Right atrium auricular region (tissue), 2 donors: Measurements from ENCODE around the gene MAGEF1. TPM values are rescaled to one million over a fixed set of nuclear protein-coding genes. Genes with fewer than 3 reads are reported as not detected.

ENCODE experiments used
- DNase-seq: peaks from one replicate; pipeline ENCODE4 v3.0.0-alpha.2; 2019; ENCODE audit warnings: low spot score
- H3K27ac ChIP-seq, 2 donors: fragments of 200-600 bp; sonication (generic); 1 replicate in 1 of 2; 2 replicates in 1 of 2; pipeline ENCODE4 v1.5.1; 2016 to 2019
- H3K27me3 ChIP-seq, 2 donors: fragments of 200-600 bp; sonication (generic); one replicate each; pipeline versions ENCODE4 v1.5.1 to v1.6.0; 2017 to 2019
- H3K36me3 ChIP-seq: fragments of 200-600 bp; sonication (generic); one replicate; pipeline ENCODE4 v1.5.1; 2016
- H3K4me1 ChIP-seq, 2 donors: fragments of 200-600 bp; sonication (generic); one replicate each; pipeline versions ENCODE4 v1.5.1 to v1.6.0; 2017 to 2019
- H3K4me3 ChIP-seq, 2 donors: fragments of 200-600 bp; sonication (generic); 1 replicate in 1 of 2; 2 replicates in 1 of 2; pipeline ENCODE4 v1.5.1; 2017 to 2019; ENCODE audit warnings: mild to moderate bottlenecking in 1 of 2, moderate library complexity in 1 of 2
- H3K9me3 ChIP-seq, 2 donors: fragments of 200-600 bp; sonication (generic); one replicate each; pipeline ENCODE4 v1.5.1; 2019
- total RNA-seq, 2 donors: library from RNA; depleted of rRNA; stranded (reverse); fragments of >200 nt; gene quantifications; one replicate each; pipeline ENCODE4 v1.1.0, GENCODE V29; 2016
- TF ChIP-seq, protein P1 (sequence below), 2 donors: fragments of 200-600 bp; sonication (generic); IDR thresholded peaks; one replicate each; pipeline ENCODE4 v1.5.1; 2019; ENCODE audit warnings: antibody characterized with exemption in 2 of 2

MAGEF1 gene
- total RNA-seq, 2 donors from 2014 or later = 26.9 to 32.2 TPM

GRCh38 chr3:184719709-184720108 lies 7.8 kb upstream of the MAGEF1 start:
- Histone ChIP-seq H3K4me1 (peaks cover 0 to 23% of the 10 kb centered on the region in 2 donors), H3K27ac (no peak overlapping the region), H3K9me3 (no peaks in the 10 kb centered on the region), H3K4me3 (no peak overlapping the region), H3K36me3 (no peaks in the 10 kb centered on the region), H3K27me3 (no peaks in the 10 kb centered on the region)
- TF ChIP-seq, protein P1, sequence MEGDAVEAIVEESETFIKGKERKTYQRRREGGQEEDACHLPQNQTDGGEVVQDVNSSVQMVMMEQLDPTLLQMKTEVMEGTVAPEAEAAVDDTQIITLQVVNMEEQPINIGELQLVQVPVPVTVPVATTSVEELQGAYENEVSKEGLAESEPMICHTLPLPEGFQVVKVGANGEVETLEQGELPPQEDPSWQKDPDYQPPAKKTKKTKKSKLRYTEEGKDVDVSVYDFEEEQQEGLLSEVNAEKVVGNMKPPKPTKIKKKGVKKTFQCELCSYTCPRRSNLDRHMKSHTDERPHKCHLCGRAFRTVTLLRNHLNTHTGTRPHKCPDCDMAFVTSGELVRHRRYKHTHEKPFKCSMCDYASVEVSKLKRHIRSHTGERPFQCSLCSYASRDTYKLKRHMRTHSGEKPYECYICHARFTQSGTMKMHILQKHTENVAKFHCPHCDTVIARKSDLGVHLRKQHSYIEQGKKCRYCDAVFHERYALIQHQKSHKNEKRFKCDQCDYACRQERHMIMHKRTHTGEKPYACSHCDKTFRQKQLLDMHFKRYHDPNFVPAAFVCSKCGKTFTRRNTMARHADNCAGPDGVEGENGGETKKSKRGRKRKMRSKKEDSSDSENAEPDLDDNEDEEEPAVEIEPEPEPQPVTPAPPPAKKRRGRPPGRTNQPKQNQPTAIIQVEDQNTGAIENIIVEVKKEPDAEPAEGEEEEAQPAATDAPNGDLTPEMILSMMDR (IDR thresholded peaks at IDR 0.05) = no peak
- peak; percentile 53 for DNase-seq

DNA sequence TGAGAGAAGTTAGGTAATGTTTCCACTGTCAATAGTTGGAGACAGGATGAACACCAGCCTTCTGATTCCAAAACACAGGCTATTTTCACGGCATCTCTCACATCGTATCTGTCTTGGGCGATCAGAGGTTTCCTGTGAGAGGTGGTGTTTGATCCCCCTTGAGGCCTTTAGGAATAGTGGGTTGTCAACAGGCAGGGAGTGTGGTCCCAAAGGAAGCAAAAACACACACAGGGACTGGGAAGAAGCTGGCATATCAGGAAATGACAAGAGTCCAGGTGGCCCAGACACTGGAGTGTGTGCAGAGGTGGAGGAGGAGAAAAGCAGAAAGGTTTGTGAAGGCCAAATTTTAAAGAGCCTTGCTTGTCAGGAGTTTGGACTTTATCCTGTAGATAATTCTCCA lies 6.6 kb upstream of the MAGEF1 start:
- peak; percentile 32 for DNase-seq
- H3K4me1 ChIP-seq = peaks cover 0 to 23% of the 10 kb centered on the region in 2 donors
- no peaks in the 10 kb centered on the region for H3K27me3 ChIP-seq
- H3K9me3 ChIP-seq = no peaks in the 10 kb centered on the region
- no peak overlapping the region for H3K27ac ChIP-seq
- TF ChIP-seq, protein P1 (IDR thresholded peaks at IDR 0.05) = no peak
- no peaks in the 10 kb centered on the region for H3K36me3 ChIP-seq
- H3K4me3 ChIP-seq = no peak overlapping the region

DNA sequence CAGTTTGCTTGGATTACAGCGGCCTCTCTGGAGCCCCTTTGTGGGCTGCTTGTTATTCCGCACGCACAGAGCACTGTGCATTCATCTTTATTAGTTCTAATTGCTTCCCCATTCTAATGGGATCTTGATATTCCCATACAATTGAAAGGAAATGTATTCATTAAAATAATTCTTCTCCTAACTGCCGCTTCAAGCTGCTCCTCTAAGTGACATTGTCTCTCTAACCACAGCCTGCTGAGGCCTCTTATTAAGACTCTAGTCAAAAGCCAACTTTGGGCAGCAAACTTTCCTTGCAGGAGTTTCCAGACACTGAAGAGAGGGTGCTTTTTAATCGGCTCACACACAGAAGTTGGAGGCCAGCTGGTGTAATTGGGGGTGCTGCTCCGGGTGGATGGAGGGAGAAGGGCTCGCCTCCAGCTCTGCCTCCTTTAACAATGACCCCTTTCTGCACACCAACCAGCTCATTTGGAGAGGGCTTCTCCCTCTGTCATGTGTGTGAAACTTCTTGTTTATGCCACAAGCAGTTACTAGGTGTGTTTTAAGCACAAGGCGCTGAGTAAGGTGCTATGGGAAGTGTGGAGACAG lies 5.6 kb upstream of the MAGEF1 start:
- H3K4me3 ChIP-seq = no peak overlapping the region
- H3K27me3 ChIP-seq = no peaks in the 10 kb centered on the region
- TF ChIP-seq, protein P1 (IDR thresholded peaks at IDR 0.05) = no peak
- DNase-seq = peak; percentile 55
- peaks cover 0 to 23% of the 10 kb centered on the region in 2 donors for H3K4me1 ChIP-seq
- H3K36me3 ChIP-seq = no peaks in the 10 kb centered on the region
- H3K27ac ChIP-seq = peak overlapping the region; percentile 58 to 82
- H3K9me3 ChIP-seq = no peaks in the 10 kb centered on the region

- Histone ChIP-seq H3K36me3 (no peaks in the 10 kb centered on the region), H3K27ac (peak overlapping the region; percentile 58 to 82), H3K9me3 (no peaks in the 10 kb centered on the region), H3K27me3 (no peaks in the 10 kb centered on the region), H3K4me3 (no peak overlapping the region), H3K4me1 (peaks cover 0 to 27% of the 10 kb centered on the region in 2 donors)
- peak; percentile 66 for DNase-seq
- TF ChIP-seq, protein P1 (IDR thresholded peaks at IDR 0.05) = no peak
Observed at GRCh38 chr3:184716622-184717398, 4.9 kb upstream of the MAGEF1 start.

GRCh38 chr3:184715943-184716621 lies 4.2 kb upstream of the MAGEF1 start:
- no peaks in the 10 kb centered on the region for H3K36me3 ChIP-seq
- no peaks in the 10 kb centered on the region for H3K9me3 ChIP-seq
- H3K4me3 ChIP-seq = no peak overlapping the region
- peak; percentile 53 for DNase-seq
- no peaks in the 10 kb centered on the region for H3K27me3 ChIP-seq
- H3K27ac ChIP-seq = peak overlapping the region; percentile 58 to 82
- H3K4me1 ChIP-seq = peaks cover 0 to 28% of the 10 kb centered on the region in 2 donors
- TF ChIP-seq, protein P1 (IDR thresholded peaks at IDR 0.05) = no peak
